ENCODE measurements around the gene OR10X1.

OR10X1 gene, protein sequence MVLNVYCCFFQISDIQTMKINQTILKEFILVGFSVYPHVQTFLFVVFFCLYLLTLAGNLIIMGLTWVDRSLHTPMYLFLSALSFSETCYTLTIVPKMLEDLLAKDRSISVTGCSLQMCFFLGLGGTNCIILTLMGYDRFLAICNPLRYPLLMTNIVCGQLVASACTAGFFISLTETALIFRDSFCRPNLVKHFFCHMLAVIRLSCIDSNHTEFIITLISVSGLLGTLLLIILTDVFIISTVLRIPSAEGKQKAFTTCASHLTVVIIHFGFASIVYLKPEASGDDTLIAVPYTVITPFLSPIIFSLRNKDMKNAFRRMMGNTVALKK

DNA sequence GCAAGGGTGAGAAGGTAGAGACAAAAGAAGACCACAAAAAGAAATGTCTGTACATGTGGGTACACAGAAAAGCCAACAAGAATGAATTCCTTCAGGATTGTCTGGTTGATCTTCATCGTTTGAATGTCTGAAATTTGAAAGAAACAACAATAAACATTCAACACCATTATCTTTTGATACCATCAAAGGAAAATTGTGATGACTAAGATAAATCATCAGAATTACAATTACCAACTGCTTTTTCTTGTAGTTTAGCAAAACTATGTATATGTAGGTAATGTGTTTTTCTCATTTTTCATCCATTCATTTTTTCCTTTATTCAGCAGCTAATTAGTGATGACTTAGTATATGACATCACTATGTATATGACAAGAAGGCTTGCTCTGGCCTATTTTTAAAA lies at the start of gene OR10X1:
Gene OR10X1 (minus strand): TSS at position 167 of the 400 bp plus-strand sequence. CDS start 0 bp downstream, at position 167.
- no peak for DNase-seq

DNA sequence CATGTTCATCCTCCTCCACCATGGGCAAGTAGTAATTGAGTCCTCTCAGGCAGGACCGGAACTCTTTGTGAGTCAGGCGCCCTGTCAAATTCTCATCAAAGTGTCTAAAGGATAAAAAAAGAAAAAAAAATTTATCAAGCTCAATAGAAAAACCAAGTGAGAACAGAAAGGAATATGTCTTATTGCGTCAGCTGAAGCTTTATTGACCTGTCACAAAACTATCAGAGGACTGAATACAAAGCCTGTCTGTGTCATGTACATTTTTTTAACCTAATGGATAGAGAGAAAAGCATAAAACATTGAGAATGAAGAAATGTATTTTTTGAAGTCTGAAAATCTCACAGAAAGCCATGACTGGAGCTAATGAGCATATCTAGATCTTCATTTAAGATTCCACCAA lies 34.1 kb upstream of the OR10X1 start:
- DNase-seq: no peak

GRCh38 chr1:158611916-158612315 lies 32.2 kb upstream of the OR10X1 start:
- DNase-seq: no peak

- no peak for DNase-seq
These were observed 27.6 kb upstream of the OR10X1 start for GRCh38 chr1:158607296-158607695.

DNA sequence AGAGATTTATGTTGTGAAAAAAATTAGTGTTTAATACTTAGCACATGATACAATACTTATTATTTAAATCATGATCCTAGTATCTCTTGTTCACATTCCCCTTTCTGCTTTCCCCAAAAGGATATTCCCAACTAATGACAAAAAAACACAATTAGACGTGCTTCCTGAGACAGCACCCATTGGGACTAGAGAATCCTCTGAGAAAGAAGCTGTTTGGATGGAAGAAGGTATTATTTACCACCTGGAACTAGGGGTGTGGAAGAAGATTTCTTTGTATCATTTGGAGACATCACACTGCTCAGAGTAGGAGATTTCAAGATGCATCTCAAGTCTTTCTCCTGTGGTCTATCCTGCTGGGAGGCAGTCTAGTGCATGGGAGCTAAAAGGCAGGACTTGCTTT lies 25.3 kb upstream of the OR10X1 start, which contains the start of gene OR10Z1:
Gene OR10Z1 (plus strand): TSS at position 301 of the 400 bp plus-strand sequence. CDS start 1,171 bp downstream, outside the sequence.
- DNase-seq: no peak

- DNase-seq: no peak
These were observed 21.0 kb upstream of the OR10X1 start for GRCh38 chr1:158600735-158601134.

GRCh38 chr1:158586942-158587341 lies 7.2 kb upstream of the OR10X1 start:
- no peak for DNase-seq

- DNase-seq: no peak
These were observed 4.3 kb upstream of the OR10X1 start for GRCh38 chr1:158583962-158584361.

DNA sequence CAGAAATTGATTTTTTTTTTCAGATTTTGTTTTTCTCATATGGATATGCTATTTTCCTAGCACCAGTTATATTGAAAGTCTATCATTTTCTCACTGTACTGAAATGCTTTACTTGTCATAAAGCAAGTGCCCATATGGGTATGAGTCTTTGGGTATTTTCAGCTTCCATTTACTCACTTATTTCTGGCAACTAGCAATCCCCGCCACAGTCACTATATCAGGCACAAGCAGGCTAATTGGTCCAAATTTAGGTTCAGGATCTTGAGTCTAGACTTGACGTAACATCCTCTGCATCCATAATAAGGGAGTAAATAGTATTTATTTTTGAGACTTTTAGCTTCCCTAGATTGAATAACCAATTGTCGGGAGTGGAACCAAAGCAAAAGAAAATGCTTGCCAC lies 2.1 kb downstream of the OR10X1 start:
- no peak for DNase-seq

DNA sequence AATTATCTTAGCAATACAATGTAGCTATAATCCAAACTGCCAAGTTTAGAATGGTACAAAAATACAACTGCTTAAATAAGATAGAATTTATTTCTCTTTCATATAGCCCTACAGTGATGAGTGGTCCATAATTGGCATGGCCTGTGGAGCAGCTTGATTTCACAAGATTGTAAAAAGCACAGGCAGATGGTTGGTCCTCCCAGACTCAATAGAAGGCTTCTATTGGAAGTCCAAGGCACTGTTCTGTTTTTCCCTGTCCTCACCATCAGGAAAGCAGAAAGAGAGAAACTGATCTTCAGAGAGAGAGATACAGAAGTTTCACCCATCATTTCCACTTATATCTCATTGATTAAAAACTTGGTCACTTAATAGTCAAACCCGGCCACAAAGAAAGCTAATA lies 7.5 kb downstream of the OR10X1 start:
- DNase-seq: no peak

DNA sequence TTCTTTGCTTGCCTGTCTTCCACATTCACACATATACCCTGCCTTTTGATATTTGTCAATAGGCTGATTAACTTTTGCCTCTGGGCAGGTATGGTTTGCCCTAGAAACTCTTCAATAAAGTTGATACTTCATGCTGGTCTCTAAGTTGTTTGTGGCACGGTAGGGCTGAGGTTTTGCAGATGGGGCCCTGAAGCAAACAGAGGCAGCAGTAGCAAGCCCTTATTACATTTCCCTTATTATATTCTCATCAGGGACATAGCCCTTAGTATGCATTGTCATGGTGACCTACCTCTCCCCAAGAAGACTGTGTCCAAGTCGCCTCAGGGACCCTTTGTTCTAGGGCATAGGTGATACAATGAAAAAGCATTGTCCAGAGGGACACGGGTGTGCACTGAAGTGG lies 9.2 kb downstream of the OR10X1 start, which contains the start of gene OR6P1:
Gene OR6P1 (minus strand): TSS at position 101 of the 400 bp plus-strand sequence. CDS start 6,976 bp downstream, outside the sequence.
- DNase-seq: no peak

DNA sequence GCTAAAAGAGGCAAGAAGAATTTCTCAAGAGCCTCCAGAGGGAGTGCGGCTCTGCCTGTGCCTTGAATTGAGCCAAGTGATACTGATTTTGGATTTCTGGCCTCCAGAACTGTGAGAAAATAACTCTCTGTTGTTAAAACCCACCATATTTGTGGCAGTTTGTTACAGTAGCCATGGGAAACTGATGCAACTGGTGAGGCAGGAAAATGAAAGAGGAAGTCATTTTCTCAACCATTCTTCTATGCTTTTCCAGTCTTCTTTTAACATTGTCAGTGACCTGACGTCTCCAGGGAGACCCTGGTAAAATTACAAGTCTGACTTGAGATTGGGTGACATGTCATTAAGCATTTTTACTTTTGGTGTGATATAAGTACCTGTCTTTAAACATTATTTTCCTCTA lies 15.1 kb downstream of the OR10X1 start:
- no peak for DNase-seq

GRCh38 chr1:158563853-158564252 lies 15.8 kb downstream of the OR10X1 start:
- DNase-seq: no peak

GRCh38 chr1:158559696-158560095 lies 20.0 kb downstream of the OR10X1 start:
- DNase-seq: no peak

GRCh38 chr1:158554352-158554751 lies 25.3 kb downstream of the OR10X1 start, which contains the start of gene OR6Y1:
Gene OR6Y1 (minus strand): TSS chr1:158554405. CDS start chr1:158548105, 6,300 bp downstream.
- DNase-seq: no peak

- DNase-seq: no peak
These were observed 27.4 kb downstream of the OR10X1 start for GRCh38 chr1:158552296-158552695.

- no peak for DNase-seq
These were observed 32.2 kb downstream of the OR10X1 start for GRCh38 chr1:158547533-158547932.

GRCh38 chr1:158537609-158538008 lies 42.1 kb downstream of the OR10X1 start:
- DNase-seq: no peak

- no peak for DNase-seq
These were observed 45.2 kb downstream of the OR10X1 start for GRCh38 chr1:158534496-158534895.

All from CD4-positive, alpha-beta T cell treated with Interferon alpha-2 for 1 hour (primary cell).